Measurements from ENCODE around the gene TYW1. TPM values are rescaled to one million over a fixed set of nuclear protein-coding genes. Genes with fewer than 3 reads are reported as not detected.
A peak's percentile ranks its signal among the peaks of the same experiment; 100 is the strongest.
"Not testable (repeated sequence)": the region's sequence is repeated elsewhere in the genome, so short reads cannot be mapped to it uniquely, and the experiment has no call there.

The TYW1 gene
- total and polyA plus RNA-seq, 2 donors from 2014 or later, result 9.4 to 20.7 TPM

DNA sequence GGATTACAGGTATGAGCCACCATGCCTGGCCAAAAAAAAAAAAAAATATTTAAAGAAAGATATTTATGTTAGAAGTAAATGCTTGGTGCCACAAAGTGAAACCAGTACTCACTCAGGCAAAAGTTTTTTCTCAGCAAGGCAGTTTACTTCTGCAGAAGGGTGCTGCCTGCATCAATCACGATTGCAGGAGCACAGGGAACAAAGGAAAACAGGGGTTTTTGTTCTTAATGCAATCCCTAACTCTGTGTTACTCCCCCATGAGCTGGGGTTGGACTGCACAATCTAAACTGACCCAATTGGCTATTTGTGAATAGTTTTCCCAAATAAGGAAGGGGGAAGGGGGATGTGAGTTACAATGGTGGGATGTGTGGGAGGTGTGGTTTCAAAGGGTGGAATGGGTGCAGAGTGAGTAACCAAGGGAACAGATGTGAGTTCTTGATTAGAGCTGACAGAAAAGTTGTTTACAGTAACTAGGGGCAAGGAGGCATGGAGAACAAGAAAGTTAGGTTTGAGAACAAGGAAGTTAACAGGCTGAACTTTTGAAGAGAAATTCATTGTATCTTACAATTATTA is 255.4 kb downstream of the TYW1 start:
- intact Hi-C loops (cut with DNase I), result no loop called here
- H3K27ac ChIP-seq (ENCODE audit: low read depth in 2 of 2, low read length in 2 of 2), result no peak overlapping the region
- H3K9me3 ChIP-seq (ENCODE audit: control insufficient read depth in 2 of 3, insufficient read depth in 1 of 3, low read length in 3 of 3), result peaks cover 0 to 4% (median 0%) of the 10 kb centered on the region in 3 donors
- H3K9ac ChIP-seq (ENCODE audit: low read length in 3 of 3), result no peak overlapping the region
- no peak for FAIRE-seq
- H3K4me3 ChIP-seq (ENCODE audit: low read length in 3 of 3), result no peak overlapping the region
- H3K36me3 ChIP-seq (ENCODE audit: control insufficient read depth in 2 of 3, insufficient read depth in 3 of 3, low read length in 3 of 3), result no peaks in the 10 kb centered on the region
- H3K27me3 ChIP-seq (ENCODE audit: control insufficient read depth, insufficient read depth, low read length), result no peaks in the 10 kb centered on the region
- DNase-seq, result no peak
- TF ChIP-seq CTCF (IDR thresholded peaks at IDR 0.05; ENCODE audit: borderline replicate concordance, extremely low read depth, insufficient read depth), result no peak
- H3K4me1 ChIP-seq (ENCODE audit: control insufficient read depth in 2 of 3, insufficient read depth in 2 of 3, low read depth in 1 of 3, low read length in 3 of 3), result no peaks in the 10 kb centered on the region

GRCh38 chr7:67255076-67255475 is 258.4 kb downstream of the TYW1 start:
- DNase-seq; H3K9ac ChIP-seq (ENCODE audit: low read length in 3 of 3); FAIRE-seq; H3K4me1 ChIP-seq (ENCODE audit: control insufficient read depth in 2 of 3, insufficient read depth in 2 of 3, low read depth in 1 of 3, low read length in 3 of 3); H3K27ac ChIP-seq (ENCODE audit: low read depth in 2 of 2, low read length in 2 of 2); H3K4me3 ChIP-seq (ENCODE audit: low read length in 3 of 3); H3K9me3 ChIP-seq (ENCODE audit: control insufficient read depth in 2 of 3, insufficient read depth in 1 of 3, low read length in 3 of 3); H3K36me3 ChIP-seq (ENCODE audit: control insufficient read depth in 2 of 3, insufficient read depth in 3 of 3, low read length in 3 of 3); intact Hi-C loops (cut with DNase I); H3K27me3 ChIP-seq (ENCODE audit: control insufficient read depth, insufficient read depth, low read length): not testable (repeated sequence)

DNA sequence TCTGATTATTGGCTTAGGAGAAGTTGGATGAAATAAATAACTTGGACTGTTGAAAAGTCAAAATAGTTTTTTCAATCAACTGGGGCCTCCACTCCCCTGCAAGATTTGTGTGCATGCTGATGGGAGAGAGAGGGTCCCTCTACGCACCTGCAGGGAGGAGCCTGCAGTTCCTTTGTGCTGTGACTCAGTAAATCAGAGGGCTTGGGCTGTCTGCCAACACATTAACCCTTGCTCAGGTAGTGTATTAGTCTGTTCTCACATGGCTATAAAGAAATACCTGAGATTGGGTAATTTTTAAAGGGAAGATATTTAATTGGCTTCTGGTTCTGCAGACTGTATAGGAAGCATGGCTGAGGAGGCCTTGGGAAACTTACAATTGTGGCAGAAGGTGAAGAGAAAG is 261.1 kb downstream of the TYW1 start:
- intact Hi-C loops (cut with DNase I); DNase-seq; H3K27me3 ChIP-seq (ENCODE audit: control insufficient read depth, insufficient read depth, low read length); H3K36me3 ChIP-seq (ENCODE audit: control insufficient read depth in 2 of 3, insufficient read depth in 3 of 3, low read length in 3 of 3); H3K9me3 ChIP-seq (ENCODE audit: control insufficient read depth in 2 of 3, insufficient read depth in 1 of 3, low read length in 3 of 3); H3K4me1 ChIP-seq (ENCODE audit: control insufficient read depth in 2 of 3, insufficient read depth in 2 of 3, low read depth in 1 of 3, low read length in 3 of 3); H3K4me3 ChIP-seq (ENCODE audit: low read length in 3 of 3); H3K9ac ChIP-seq (ENCODE audit: low read length in 3 of 3); FAIRE-seq; H3K27ac ChIP-seq (ENCODE audit: low read depth in 2 of 2, low read length in 2 of 2): not testable (repeated sequence)

DNA sequence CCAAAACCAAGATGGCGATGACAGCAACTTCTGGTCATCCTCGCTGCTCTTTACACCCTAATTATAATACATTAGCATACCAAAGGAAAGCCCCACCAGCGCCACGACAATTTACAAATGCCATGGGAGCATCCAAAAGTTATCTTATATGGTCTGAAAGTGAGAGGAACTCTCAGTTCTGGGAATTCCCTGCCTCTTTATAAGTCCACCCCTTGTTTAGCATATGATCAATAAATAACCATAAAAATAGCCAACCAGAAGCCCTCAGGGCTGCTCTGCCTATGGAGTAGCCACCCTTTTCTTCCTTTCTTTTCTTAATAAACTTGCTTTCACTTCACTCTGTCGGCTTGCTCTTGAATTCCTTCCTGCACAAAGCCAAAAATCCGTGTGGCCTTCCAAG is 262.7 kb downstream of the TYW1 start:
- H3K4me3 ChIP-seq (ENCODE audit: low read length in 3 of 3); H3K36me3 ChIP-seq (ENCODE audit: control insufficient read depth in 2 of 3, insufficient read depth in 3 of 3, low read length in 3 of 3); H3K27me3 ChIP-seq (ENCODE audit: control insufficient read depth, insufficient read depth, low read length); H3K9me3 ChIP-seq (ENCODE audit: control insufficient read depth in 2 of 3, insufficient read depth in 1 of 3, low read length in 3 of 3); intact Hi-C loops (cut with DNase I); H3K27ac ChIP-seq (ENCODE audit: low read depth in 2 of 2, low read length in 2 of 2); DNase-seq; FAIRE-seq; H3K4me1 ChIP-seq (ENCODE audit: control insufficient read depth in 2 of 3, insufficient read depth in 2 of 3, low read depth in 1 of 3, low read length in 3 of 3); H3K9ac ChIP-seq (ENCODE audit: low read length in 3 of 3): not testable (repeated sequence)

DNA sequence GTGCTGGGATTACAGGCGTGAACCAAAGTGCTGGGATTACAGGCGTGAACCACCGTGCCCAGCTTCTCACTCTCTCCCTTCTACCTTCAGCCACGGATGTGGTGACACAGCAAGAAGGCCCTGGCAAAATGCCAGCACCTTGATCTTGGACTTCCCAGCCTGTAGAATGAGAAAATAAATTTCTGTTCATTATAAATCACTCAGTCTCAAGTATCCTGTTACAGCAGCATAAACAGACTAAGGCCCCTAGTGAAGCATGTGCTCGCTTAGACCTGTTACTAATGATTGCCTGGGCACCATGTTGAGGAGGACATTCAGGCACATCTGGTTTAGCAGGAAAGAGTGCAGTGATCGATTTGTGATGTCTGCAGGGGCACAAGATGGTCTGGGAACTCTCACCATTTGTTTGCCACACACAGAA is 263.5 kb downstream of the TYW1 start:
- H3K9me3 ChIP-seq (ENCODE audit: control insufficient read depth in 2 of 3, insufficient read depth in 1 of 3, low read length in 3 of 3); H3K9ac ChIP-seq (ENCODE audit: low read length in 3 of 3); H3K27me3 ChIP-seq (ENCODE audit: control insufficient read depth, insufficient read depth, low read length); H3K4me1 ChIP-seq (ENCODE audit: control insufficient read depth in 2 of 3, insufficient read depth in 2 of 3, low read depth in 1 of 3, low read length in 3 of 3); H3K36me3 ChIP-seq (ENCODE audit: control insufficient read depth in 2 of 3, insufficient read depth in 3 of 3, low read length in 3 of 3); H3K4me3 ChIP-seq (ENCODE audit: low read length in 3 of 3); H3K27ac ChIP-seq (ENCODE audit: low read depth in 2 of 2, low read length in 2 of 2); FAIRE-seq; intact Hi-C loops (cut with DNase I): not testable (repeated sequence)
- peak in 1 of 5 donors; percentile 30 for DNase-seq

- H3K27me3 ChIP-seq (ENCODE audit: control insufficient read depth, insufficient read depth, low read length); DNase-seq; H3K27ac ChIP-seq (ENCODE audit: low read depth in 2 of 2, low read length in 2 of 2); H3K9me3 ChIP-seq (ENCODE audit: control insufficient read depth in 2 of 3, insufficient read depth in 1 of 3, low read length in 3 of 3); H3K4me3 ChIP-seq (ENCODE audit: low read length in 3 of 3); H3K9ac ChIP-seq (ENCODE audit: low read length in 3 of 3); H3K4me1 ChIP-seq (ENCODE audit: control insufficient read depth in 2 of 3, insufficient read depth in 2 of 3, low read depth in 1 of 3, low read length in 3 of 3); FAIRE-seq; intact Hi-C loops (cut with DNase I); H3K36me3 ChIP-seq (ENCODE audit: control insufficient read depth in 2 of 3, insufficient read depth in 3 of 3, low read length in 3 of 3): not testable (repeated sequence)
Observed at GRCh38 chr7:67264000-67264399, 267.4 kb downstream of the TYW1 start.

DNA sequence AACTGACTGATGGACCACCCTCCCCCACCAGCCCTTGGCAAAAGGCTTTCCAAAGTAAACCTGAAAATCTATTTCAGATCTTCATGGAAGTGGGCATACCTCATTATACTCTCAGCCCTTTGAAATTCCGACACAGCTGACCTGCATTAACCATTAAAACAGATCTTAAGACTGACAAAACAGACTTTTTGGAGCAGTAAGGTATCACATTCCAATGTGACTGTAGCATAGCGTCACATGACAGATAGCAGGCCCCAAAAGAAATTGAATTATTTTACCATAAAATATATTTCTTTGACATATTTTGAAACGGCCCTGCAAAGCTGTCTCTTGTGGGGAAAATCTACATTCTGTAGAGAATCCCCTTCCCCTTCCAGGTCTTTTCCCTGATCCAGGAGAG is 269.4 kb downstream of the TYW1 start:
- H3K27me3 ChIP-seq (ENCODE audit: control insufficient read depth, insufficient read depth, low read length); H3K4me1 ChIP-seq (ENCODE audit: control insufficient read depth in 2 of 3, insufficient read depth in 2 of 3, low read depth in 1 of 3, low read length in 3 of 3); H3K4me3 ChIP-seq (ENCODE audit: low read length in 3 of 3); FAIRE-seq; H3K36me3 ChIP-seq (ENCODE audit: control insufficient read depth in 2 of 3, insufficient read depth in 3 of 3, low read length in 3 of 3); H3K9me3 ChIP-seq (ENCODE audit: control insufficient read depth in 2 of 3, insufficient read depth in 1 of 3, low read length in 3 of 3); intact Hi-C loops (cut with DNase I); H3K27ac ChIP-seq (ENCODE audit: low read depth in 2 of 2, low read length in 2 of 2); H3K9ac ChIP-seq (ENCODE audit: low read length in 3 of 3): not testable (repeated sequence)
- peak in 2 of 5 donors; percentile 26 to 30 for DNase-seq
